NCI-H1694 treated with DMSO at 0.1 percent for 48 hours (cell line): ENCODE measurements around the gene POU3F3.

Experiments used
- DNase-seq: peaks from one replicate; lab custom pipeline; 2025; lab: John Stamatoyannopoulos, UW

POU3F3 gene

GRCh38 chr2:104853534-104854497 lies at the start of gene POU3F3:
TSS of gene POU3F3 (plus strand) at chr2:104854115. CDS start at chr2:104855511, 1,396 bp downstream.
- no peak for DNase-seq

- DNase-seq = no peak
These were observed 49.6 kb upstream of the POU3F3 start for GRCh38 chr2:104804148-104804890.

- no peak for DNase-seq
These were observed 41.6 kb upstream of the POU3F3 start for GRCh38 chr2:104812286-104812685.

DNA sequence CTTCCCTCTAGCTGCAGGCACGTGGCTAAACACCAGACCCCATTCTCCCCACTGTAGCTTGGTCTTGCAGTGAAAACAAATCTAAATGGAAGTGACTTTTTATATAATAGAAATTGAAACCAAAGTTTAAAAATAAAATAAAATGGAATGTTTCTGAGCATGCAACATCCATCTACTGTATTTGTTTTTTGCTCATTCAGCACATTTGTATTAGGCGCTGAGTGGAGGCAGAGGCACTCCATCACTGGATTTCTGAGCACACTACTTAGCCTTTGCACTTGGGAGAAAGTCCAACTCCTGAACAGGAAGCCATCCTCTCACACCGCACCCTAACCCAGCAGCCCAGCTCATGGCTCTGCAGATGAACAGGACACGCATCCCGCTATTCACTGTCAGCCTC lies 37.8 kb upstream of the POU3F3 start:
- DNase-seq = no peak

DNA sequence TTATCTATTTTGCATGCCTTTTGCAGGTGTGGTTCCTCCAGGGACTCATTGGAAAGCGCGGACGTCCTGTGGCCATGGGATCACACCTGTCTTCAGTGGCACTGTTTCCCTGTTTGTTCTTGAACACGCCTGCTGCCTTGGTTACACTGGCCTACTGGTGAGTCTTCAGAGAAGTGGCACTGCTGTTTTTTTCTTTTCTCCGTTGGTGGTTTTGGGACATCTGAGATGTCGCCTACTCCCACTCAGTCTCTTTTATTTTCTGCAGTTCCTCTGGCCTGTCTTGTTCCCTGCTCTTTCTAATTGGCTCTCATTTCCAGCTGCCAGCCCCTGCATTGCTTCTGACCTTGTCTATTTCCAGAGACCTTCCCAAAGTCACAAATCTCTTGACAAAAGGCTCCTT lies 35.7 kb upstream of the POU3F3 start:
- DNase-seq = no peak

DNA sequence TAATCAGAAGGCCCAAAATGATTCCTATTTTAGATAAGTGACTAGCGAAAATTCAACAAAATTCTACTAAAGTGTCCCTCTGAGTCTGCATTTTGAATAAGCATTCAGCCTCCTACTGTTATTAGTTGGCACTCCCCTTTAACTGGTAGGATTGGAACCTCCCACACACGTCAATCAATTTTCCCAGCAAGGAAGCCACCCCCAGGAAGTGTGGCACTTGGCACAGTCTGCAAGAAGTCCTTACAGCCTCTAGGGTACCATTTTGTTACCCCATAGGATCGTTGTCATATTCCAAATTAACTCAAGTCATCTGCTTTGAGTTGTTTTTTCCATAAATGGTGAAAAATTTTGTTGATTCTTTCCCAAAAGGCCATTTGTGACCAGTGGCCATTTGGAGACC lies 33.8 kb upstream of the POU3F3 start:
- no peak for DNase-seq

DNA sequence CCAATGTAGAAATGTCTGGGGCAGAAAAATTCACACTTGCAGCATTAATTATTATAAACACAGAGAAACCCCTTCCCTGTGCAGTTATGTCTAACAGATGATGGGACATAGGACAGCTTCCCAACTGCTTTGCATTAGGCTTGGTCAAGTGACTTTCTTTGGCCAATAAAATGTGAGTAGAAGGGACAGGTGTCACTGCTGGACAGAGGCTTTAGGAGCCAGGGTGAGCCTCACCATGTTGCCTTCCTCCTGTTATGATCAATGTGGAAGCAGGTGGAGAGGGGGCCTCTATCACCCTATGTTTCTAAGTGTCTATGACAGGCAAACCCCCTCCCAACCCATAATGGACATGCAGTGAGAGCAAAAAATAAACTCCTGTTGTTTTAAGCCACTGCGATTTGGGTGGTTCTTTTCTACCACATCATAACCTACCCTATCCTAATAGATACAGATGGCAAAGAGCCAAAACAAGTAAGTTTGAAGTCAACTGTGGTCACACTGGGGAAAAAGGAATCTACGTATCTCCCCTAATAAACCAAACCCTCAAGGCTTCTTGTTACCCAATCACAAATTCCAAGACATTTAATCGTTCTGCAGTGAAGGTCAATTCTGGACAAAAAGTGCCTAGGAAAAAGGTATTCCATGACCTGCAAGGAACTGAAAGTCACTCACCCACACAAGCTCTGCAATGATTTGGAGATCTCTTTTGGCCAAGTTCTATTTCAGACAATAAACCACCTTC lies 28.6 kb upstream of the POU3F3 start:
- DNase-seq = no peak

DNA sequence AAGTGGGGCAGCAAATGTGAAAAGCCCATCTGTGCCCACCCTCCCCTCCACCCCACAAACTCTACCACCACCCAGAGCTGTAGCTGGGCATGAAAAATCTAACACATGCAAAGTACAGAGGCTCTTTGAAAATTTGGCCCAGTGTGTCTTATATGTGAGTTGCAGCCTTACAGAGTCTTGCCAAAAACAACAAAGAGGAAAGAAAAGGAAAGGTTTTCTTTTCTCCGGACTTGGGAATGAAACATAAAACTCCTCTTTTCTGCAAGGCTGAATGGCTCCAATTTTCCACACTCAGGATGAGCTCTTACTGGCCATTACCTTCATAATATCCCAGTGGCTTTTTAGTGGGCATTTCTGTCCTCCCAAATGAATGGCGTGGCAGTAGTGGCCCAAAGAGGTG lies 27.9 kb upstream of the POU3F3 start:
- no peak for DNase-seq

DNA sequence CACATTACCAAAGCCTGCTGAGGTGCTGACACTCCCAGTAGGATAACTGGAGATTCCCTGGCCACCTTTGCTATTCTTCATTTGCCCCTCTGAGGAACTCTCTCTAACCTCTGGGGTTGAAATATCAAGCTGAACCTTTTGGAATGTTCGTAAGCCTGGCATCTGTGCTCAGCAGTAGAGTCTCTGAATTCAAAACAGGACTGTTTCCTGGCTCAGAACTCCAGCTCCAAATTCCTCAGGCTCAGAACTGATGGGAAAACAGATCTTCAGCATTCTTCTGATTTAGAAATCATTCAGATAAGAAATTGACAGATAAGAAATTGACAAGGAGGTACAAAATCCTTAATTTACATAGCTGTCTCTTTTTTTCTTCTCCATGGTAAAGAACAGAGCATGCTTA lies 22.2 kb upstream of the POU3F3 start:
- no peak for DNase-seq

DNA sequence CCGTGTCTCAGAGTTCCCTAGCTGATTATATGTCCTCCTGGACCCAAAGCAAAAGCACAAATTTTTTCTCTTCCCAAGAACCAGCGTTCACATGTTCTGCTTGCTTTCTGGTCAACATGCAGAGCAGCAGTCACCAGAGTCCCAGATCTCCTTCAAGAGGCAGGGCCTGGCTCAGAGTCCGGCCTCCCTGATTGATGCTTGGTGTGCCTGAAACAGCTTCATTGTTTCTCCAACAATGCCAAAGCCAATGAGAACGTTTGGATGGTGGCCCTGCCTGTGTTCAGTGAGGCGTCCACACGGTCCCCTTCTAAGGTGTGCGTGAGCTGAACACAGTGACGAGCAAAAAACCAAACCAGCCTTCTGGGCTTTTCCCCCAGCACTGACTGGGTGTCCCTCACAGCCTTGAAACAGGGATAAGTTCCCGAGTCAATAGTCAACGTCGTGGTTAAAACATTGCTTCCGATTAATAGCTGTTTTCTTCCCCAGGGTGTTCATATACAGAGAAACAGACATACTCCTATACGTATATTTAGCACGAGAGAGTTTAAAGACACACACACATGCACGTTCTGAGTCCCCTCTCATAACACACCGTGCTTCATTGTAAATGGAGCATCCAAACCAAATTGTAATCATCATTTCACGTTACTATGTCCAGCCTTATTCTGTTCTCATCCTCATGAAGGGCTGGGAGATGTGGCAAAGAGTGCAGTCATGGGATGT lies 19.3 kb upstream of the POU3F3 start:
- no peak for DNase-seq

DNA sequence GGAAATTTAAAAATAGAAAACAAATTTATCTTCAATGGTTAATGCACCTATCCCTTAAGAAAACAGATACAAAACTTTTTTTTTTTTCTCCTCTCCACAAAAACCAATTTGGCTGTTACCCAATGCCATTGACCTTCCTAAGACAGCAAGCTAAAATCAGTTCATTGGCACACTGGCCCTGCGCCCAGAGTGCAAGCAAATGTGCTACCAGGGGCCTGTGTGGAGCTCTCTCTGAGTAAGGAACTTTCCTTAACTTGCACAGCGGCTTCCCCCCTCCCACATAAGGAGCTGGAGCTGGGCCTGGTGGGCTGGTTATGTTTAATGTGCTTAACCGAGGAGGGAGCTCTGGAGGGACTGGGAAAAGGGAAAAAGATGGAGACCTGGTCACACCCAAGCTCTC lies 17.6 kb upstream of the POU3F3 start:
- DNase-seq = no peak

DNA sequence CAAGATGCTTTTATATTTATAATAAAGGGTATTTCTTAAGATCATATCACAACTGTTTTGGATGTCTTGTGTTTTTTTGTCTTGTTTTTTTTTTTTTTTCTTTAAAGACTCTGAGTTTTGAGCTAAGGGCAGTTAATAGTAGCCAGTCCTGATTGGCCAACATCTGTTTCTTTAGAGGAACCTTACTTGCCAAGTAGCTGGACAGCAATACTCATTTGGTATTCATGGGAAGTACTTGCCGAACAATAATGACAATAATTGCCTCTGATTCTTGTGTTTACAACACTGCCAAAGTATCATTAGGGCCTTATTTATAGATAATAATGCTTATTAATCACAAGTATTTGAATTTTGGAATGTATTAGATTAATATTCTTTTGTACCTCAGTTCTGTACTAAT lies 17.1 kb upstream of the POU3F3 start:
- no peak for DNase-seq

DNA sequence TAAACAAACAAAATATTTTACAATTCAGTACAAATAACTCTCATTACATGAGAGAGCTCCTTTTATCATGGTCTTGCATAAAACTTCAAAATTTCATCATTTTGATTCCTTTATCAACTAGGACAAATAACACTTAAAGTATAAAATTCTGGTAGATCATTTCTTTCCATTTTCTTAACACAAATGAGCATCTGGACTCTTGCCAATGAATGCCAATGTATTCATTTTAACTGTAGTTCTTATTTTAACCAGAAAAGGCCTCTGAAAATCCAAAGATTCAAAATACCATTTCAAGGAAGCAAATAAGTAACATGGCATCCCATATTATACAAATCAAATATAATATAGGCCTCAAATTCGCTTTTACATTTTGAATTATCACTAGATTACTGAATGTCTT lies 13.8 kb upstream of the POU3F3 start:
- no peak for DNase-seq

DNA sequence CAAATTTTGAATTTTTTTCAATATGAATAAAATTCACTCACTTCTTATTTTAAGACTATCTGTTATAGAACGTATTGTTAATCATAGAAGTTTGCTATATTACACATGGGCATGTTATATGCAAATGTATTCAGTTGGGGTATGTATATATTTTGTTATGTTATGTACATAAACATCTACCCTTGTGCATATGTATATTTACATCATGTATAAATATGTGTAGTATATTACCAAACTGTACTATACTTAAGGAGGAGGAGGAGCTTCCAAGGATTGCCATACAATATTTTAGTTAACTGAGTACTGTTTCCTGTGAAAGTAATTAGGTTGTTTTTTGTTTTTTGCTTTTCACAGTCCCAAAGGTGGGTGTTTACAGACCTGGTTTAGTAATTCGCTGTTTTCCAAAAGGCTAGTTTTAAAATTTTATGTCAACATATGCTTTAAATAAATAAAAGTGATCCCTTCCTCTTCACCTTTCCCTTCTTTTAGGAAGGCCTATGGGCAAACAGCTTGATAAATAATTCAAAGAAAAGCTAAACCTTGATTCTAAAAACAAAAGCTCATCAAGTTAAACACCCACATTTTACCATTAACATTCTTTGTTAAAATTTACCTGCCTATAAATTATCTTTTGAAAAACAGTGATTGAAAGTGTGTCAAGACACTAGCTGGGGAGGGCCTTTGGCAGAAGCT lies 12.9 kb upstream of the POU3F3 start:
- DNase-seq = no peak

- no peak for DNase-seq
These were observed 12.2 kb upstream of the POU3F3 start for GRCh38 chr2:104841744-104842143.

GRCh38 chr2:104844807-104845551 lies 8.9 kb upstream of the POU3F3 start:
- no peak for DNase-seq

DNA sequence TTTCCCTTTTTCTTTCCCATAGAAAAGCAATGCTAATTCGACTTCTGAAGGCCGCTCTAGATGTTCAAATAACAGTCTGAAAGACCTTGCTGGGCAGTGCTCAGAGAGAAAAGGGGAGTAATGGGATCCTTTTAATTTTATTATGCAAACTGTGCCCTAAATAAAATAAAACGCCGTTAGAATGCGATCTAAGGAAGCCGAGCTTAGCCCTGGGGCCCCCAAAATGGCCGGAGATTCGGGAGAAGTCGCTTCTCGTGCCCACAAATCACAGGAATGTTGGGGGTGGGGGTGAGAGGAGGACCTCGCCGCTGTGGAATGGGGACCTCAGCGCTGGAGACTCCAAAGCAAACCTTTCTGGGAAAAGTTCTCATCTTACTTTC lies 8.4 kb upstream of the POU3F3 start:
- DNase-seq = no peak

- DNase-seq = no peak
These were observed 7.7 kb upstream of the POU3F3 start for GRCh38 chr2:104845946-104846785.

GRCh38 chr2:104846786-104847585 lies 6.9 kb upstream of the POU3F3 start:
- DNase-seq = no peak
